Stimulated activated CD4-positive, alpha-beta T cell treated with anti-CD3 and anti-CD28 coated beads, TNF-alpha, amount 100 ng/mL, for 1 hour (primary cell): ENCODE results near the gene WLS.

ENCODE experiments used
- DNase-seq, 3 donors: peaks; one replicate each; pipeline ENCODE4 v3.0.0-alpha.2; 2020; ENCODE audit warnings: low read depth in 3 of 3, low spot score in 1 of 3

WLS gene

GRCh38 chr1:68141071-68142021, 91.0 kb downstream of the WLS start:
- DNase-seq, result no peak

GRCh38 chr1:68140536-68140935, 91.8 kb downstream of the WLS start:
- no peak for DNase-seq

GRCh38 chr1:68136187-68136586, 96.1 kb downstream of the WLS start:
- no peak for DNase-seq

- DNase-seq, result no peak
These were observed 99.7 kb downstream of the WLS start for GRCh38 chr1:68132426-68133130.

GRCh38 chr1:68131261-68131660, 101.1 kb downstream of the WLS start:
- no peak for DNase-seq

GRCh38 chr1:68129536-68130250, 102.6 kb downstream of the WLS start:
- no peak for DNase-seq

- no peak for DNase-seq
These were observed 103.5 kb downstream of the WLS start for GRCh38 chr1:68128820-68129219.

GRCh38 chr1:68128157-68128556, 104.2 kb downstream of the WLS start:
- no peak for DNase-seq

GRCh38 chr1:68121536-68121935, 110.8 kb downstream of the WLS start:
- DNase-seq, result no peak

GRCh38 chr1:68120136-68120791, 112.1 kb downstream of the WLS start:
- DNase-seq, result no peak

GRCh38 chr1:68119445-68119844, 112.9 kb downstream of the WLS start:
- no peak for DNase-seq

GRCh38 chr1:68117416-68117815, 114.9 kb downstream of the WLS start:
- DNase-seq, result no peak

- no peak for DNase-seq
These were observed 115.6 kb downstream of the WLS start for GRCh38 chr1:68116643-68117235.

GRCh38 chr1:68115308-68115707, 117.0 kb downstream of the WLS start:
- no peak for DNase-seq

GRCh38 chr1:68113966-68114365, 118.4 kb downstream of the WLS start:
- DNase-seq, result no peak

GRCh38 chr1:68112835-68113243, 119.5 kb downstream of the WLS start:
- no peak for DNase-seq

- no peak for DNase-seq
These were observed 120.5 kb downstream of the WLS start for GRCh38 chr1:68111519-68112436.

GRCh38 chr1:68107771-68108170, 124.6 kb downstream of the WLS start:
- no peak for DNase-seq

- DNase-seq, result no peak
These were observed 128.3 kb downstream of the WLS start for GRCh38 chr1:68103884-68104554.
